ENCODE data around the gene PACRGL.
"Not testable (repeated sequence)": the region's sequence is repeated elsewhere in the genome, so short reads cannot be mapped to it uniquely, and the experiment has no call there.

The PACRGL gene

DNA sequence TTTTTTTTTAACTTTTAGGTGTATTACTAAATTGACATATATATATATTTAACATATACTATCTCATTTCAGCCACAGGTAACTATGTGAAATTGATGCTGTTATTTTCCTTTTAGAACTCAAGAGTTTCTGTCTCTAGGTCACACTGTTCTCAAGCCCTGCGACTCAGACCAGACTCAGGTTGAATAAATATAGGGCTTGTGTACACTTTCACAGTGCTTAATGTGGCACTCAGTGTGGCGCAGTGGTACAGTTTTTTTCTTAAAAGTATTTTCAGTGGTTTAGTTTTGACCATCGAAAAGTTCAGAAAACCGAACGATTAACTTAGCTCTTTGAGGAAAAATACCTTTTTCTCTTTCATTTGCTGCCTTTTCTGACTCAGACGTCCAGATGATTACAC is 24.7 kb downstream of the PACRGL start:
- DNase-seq, result no peak

- no peak for DNase-seq
These were observed 35.7 kb downstream of the PACRGL start for GRCh38 chr4:20735931-20736330.

DNA sequence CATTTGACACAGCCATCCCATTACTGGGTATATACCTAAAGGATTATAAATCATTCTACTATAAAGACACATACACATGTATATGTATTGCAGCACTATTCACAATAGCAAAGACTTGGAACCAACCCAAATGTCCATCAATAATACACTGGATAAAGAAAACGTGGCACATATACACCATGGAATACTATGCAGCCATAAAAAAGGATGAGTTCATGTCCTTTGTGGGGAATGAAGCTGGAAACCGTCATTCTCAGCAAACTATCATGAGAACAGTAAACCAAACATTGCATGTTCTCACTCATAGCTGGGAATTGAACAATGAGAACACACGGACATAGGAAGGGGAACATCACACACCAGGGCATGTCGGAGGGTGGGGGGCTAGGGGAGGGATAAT is 45.7 kb downstream of the PACRGL start:
- DNase-seq, result not testable (repeated sequence)

- no peak for DNase-seq
These were observed 52.4 kb downstream of the PACRGL start for GRCh38 chr4:20752641-20753040.

DNA sequence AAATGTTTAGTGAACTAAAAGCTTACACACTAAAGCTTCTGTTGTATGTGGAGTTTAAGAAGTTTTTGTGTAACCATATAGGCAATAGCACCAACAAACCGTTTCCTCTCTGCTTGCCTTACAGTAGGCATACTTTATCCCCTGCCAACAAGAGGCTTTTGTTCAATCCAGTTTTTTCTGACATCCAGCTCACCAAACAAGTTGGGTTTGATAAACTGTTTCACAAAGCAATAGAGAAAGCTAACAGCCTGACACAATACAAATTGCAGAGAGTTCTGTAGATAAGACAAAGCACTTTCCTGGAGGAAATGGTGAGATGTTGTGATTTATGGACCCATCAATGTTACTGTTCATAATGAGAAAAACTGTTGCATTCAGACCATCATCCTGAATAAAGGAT is 53.8 kb downstream of the PACRGL start:
- no peak for DNase-seq

- DNase-seq, result no peak
These were observed 59.8 kb downstream of the PACRGL start for GRCh38 chr4:20760053-20760452.

- DNase-seq, result no peak
These were observed 61.1 kb downstream of the PACRGL start for GRCh38 chr4:20761382-20761781.

GRCh38 chr4:20761826-20762225 is 61.6 kb downstream of the PACRGL start:
- no peak for DNase-seq

DNA sequence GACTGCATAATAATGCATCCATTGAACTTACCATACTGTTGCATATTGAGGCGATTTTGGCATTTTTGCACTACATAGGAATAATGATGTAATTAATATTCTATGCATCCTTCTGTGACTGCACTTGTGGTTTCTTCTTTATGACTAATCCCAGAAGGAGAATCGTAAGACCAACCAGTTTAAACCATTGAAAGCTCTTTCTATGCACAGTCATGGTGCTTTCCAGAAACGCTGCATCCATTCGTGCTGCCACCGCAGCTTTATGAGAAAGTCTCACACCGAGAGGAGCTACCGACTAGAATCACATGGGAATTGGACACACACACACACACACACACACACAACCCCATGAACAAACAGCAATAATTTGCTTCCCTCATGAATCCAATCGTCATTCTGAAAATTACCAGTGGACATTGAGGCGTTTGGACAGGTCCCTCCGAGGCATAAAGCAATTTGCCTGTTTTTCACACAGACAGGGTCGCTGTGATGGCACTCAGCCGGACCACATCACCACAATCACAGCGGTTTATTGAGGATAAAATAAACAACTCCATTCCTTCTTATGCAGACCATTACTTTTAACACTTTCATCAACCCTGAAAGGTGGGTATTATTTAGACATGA is 64.2 kb downstream of the PACRGL start:
- no peak for DNase-seq

DNA sequence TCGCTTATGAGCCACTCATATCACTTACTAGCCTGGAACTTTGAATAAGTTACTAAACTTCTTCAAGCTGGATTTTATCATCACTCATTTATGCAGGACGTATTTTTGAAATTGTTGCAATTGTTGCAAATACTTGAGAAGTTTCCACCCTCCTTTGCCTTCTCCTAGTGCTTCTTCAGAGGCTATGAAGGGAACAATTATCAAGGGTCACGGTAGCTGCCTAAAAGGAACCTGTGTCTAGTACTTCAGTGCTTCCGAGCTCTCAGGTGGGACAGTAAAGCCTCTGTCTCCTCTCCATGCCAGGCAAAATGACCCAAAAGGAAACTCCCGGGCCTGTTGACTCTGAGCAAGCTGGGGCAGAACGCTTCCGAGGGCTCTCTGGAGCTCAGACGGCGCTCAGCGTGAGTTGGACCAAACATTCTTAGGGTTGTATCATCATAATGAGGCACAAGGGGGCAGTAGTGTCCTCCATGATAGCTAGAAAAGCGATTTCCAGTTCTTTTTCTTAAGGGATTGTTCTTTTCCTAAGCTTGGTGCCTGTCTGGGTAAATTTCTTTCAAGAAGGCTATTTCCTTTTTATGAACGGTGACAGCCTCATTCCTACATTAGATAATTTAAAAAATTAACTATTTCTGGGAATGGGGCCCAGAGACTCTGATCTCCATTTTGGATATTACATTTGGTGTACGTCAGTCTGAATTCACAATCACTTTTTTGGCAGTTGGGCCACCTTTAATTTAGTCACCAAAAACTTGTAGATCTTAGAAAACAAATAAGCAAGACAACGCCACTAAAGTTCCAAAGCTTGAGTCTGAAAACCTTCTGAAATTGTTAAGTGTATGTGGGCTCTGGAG is 73.1 kb downstream of the PACRGL start:
- DNase-seq, result peak in 2 of 5 experiments; percentile 10 to 16

GRCh38 chr4:20778896-20779295 is 78.6 kb downstream of the PACRGL start:
- no peak for DNase-seq

- not testable (repeated sequence) for DNase-seq
These were observed 82.9 kb downstream of the PACRGL start for GRCh38 chr4:20783134-20783533.

DNA sequence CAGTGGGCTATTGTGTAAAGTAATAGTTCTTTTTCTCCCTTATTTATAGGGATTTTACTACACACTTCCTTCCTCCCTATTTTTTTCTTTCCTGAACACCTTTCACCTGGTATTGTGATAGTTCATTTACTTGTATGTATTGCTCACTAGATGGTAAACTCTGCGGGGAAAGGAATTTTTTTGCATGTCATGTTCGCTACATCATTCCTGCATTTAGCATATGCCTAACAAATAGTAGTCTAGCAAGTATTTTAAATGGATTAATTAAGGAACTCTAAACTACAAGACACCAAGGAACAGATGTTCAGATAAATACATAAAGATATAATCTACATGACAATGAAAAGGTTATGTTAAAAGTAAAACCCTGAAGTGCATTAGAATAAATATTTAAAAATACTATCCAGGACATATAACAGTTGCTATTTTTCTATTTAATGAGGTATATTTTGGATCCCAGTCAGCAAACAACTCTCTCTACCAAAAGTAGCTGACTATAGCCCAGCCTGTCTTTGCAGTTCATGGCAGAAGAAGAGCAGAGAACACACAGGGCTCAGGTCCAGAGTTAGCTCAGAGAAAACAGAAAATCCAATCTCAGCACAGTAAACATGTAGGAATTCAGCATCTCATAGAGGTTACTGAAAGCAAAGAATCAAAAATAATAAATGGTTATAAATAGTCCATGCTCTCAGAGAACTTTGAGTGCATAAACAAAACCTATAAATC is 87.8 kb downstream of the PACRGL start:
- DNase-seq, result no peak
